Esophagus (tissue), 2 donors: ENCODE data around the gene COMMD7. TPM values are rescaled to one million over a fixed set of nuclear protein-coding genes. Genes with fewer than 3 reads are reported as not detected.

Experiments
- polyA plus RNA-seq, 2 donors: library from polyadenylated mRNA; stranded (reverse); fragments of 200-250 nt; gene quantifications; one replicate each; pipeline ENCODE4 v1.2.3, GENCODE V29; 2013
- donor health status: healthy with polysubstance abuse.
- donor health status: Bipolar disorder and iron deficiency.

The COMMD7 gene
- polyA plus RNA-seq, 2 donors: 13.0 to 20.9 TPM

Other genes with a start within 250 kb of the COMMD7 start
- 1 to 10 TPM; 1.1 to 1.2 TPM for gene NOL4L, start 158.1 kb downstream of the COMMD7 start, polyA plus RNA-seq
- gene C20orf203, start 69.5 kb downstream of the COMMD7 start, polyA plus RNA-seq: under 1 TPM in 1 of 2 donors, not detected in 1; 0.02 TPM
- gene DNMT3B, start 18.9 kb upstream of the COMMD7 start, polyA plus RNA-seq: under 1 TPM; 0.46 to 0.96 TPM
- 10 to 100 TPM; 13.9 to 38.9 TPM for gene MAPRE1, start 76.5 kb upstream of the COMMD7 start, polyA plus RNA-seq
- under 1 TPM; 0.11 to 0.28 TPM for gene EFCAB8, start 115.5 kb upstream of the COMMD7 start, polyA plus RNA-seq